ENCODE results near the gene EMC10.
"Not testable (repeated sequence)": the region's sequence is repeated elsewhere in the genome, so short reads cannot be mapped to it uniquely, and the experiment has no call there.

Gene EMC10

GRCh38 chr19:50476224-50476906, at the start of gene EMC10, which contains the start of gene GARIN5A:
TSS of gene EMC10 (plus strand) at chr19:50476507. CDS start at chr19:50476545, 38 bp downstream.
TSS of gene GARIN5A (minus strand) at chr19:50476848. CDS start at chr19:50476388, 460 bp downstream.
- peak; percentile 99 for DNase-seq (ENCODE audit: low read depth, low spot score)

DNA sequence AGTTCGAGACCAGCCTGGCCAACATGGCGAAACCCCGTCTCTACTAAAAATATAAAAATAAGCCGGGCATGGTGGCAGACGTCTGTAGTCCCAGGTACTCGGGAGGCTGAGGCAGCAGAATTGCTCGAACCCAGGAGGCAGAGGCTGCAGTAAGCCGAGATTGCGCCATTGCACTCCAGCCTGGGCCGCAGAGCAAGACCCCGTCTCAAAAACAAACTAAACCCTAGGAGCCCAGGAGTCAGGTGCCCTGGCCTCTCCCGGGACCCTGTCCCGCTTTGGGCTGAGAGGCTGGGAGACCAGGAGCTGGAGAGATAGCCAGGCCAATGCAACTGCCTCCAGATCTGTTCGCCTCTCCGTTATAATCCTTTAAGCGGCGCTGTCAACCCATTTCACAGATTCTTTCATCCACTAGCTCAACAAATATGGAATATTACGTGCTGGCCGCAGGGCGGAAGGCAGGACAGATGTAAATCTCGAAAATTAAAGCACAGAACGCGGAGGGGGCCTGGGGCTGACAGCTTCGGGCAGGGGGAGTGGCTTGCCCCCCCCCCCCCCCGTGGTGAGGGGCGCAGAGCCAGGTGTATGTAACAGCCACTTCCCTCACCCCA, 48.9 kb upstream of the EMC10 start:
- DNase-seq (ENCODE audit: low read depth, low spot score): no peak

DNA sequence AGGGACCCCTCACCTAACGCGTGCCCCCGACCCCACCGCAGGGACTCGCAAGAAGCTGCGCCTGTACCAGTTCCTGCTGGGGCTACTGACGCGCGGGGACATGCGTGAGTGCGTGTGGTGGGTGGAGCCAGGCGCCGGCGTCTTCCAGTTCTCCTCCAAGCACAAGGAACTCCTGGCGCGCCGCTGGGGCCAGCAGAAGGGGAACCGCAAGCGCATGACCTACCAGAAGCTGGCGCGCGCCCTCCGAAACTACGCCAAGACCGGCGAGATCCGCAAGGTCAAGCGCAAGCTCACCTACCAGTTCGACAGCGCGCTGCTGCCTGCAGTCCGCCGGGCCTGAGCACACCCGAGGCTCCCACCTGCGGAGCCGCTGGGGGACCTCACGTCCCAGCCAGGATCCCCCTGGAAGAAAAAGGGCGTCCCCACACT, 48.3 kb upstream of the EMC10 start:
- DNase-seq (ENCODE audit: low read depth, low spot score): peak; percentile 86

DNA sequence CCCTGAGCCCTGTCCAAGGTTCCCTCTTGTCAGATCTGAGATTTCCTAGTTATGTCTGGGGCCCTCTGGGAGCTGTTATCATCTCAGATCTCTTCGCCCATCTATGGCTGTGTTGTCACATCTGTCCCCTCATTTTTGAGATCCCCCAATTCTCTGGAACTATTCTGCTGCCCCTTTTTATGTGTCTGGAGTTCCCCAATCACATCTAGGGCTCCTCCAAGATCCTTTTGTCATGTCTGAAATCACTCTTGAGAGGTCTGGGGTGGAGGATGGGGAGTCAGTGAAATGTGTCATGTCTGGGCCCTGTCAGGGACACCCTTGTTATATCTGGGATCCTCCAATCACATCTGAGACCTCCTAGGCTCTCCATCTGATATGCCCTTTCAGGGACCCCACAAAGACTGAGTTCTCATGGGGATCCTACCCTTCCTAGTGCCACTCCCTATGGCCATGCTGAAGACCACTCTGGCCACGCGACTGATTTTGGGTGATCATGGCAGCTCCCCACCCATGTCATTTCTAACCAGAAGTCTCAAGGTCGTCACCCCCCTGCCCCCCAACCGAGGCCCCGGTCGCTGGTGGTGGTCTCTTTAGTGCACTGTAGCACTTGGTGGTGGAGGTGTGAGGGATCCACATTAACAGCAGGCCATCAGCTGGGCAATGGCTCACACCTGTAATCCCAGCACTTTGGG, 47.4 kb upstream of the EMC10 start:
- DNase-seq (ENCODE audit: low read depth, low spot score): no peak

GRCh38 chr19:50430888-50431342, 45.4 kb upstream of the EMC10 start:
- DNase-seq (ENCODE audit: low read depth, low spot score): no peak

GRCh38 chr19:50431343-50432220, 44.7 kb upstream of the EMC10 start:
- peak; percentile 92 for DNase-seq (ENCODE audit: low read depth, low spot score)

GRCh38 chr19:50432221-50433028, 43.9 kb upstream of the EMC10 start, which contains the start of gene MYBPC2:
TSS of gene MYBPC2 (plus strand) at chr19:50432892. CDS start at chr19:50432954, 62 bp downstream.
- DNase-seq (ENCODE audit: low read depth, low spot score): peak; percentile 49

DNA sequence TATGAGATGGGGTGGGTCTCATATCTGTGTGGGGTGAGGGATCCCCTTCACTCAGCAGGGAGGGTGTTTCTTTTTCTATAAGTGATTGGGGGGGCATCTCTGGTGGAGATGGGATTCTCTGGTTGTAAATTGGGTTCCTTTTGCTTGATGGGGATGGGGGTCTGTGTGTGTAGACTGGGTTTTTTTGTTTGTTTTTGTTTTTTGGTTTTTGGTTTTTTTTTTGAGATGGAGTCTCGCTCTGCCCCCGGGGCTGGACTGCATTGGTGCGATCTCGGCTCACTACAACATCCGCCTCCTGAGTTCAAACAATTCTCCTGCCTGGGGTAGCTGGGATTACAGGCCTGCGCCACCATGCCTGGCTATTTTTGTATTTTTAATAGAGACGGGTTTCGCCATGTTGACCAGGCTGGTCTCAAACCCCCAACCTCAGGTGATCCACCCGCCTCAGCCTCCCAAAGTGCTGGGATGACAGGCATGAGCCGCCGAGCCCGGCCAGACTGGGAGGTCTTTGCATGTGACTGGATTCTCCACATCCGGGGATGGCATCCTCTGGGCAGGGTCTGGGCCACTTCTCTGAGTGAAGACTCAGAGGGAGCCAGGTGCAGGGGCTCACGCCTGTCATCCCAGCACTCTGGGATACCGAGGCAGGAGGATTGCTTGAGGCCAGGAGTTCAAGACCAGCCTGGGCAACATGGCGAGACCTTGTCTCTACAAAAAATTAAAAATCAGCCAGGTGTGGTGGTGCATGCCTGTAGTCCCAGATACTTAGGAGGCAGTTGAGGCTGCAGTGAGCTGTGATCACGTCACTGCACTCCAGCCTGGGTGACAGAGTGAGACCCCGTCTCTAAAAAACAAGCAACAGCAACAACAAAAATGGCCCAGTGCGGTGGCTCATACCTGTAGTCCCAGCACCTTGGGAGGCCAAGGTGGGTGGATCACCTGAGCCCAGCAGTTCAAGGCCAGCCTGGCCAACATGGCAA, 42.8 kb upstream of the EMC10 start:
- DNase-seq (ENCODE audit: low read depth, low spot score): no peak

GRCh38 chr19:50434525-50434924, 41.8 kb upstream of the EMC10 start:
- DNase-seq (ENCODE audit: low read depth, low spot score): no peak

- no peak for DNase-seq (ENCODE audit: low read depth, low spot score)
Measured at GRCh38 chr19:50435221-50435620, 41.1 kb upstream of the EMC10 start.

GRCh38 chr19:50435627-50436026, 40.7 kb upstream of the EMC10 start:
- no peak for DNase-seq (ENCODE audit: low read depth, low spot score)

DNA sequence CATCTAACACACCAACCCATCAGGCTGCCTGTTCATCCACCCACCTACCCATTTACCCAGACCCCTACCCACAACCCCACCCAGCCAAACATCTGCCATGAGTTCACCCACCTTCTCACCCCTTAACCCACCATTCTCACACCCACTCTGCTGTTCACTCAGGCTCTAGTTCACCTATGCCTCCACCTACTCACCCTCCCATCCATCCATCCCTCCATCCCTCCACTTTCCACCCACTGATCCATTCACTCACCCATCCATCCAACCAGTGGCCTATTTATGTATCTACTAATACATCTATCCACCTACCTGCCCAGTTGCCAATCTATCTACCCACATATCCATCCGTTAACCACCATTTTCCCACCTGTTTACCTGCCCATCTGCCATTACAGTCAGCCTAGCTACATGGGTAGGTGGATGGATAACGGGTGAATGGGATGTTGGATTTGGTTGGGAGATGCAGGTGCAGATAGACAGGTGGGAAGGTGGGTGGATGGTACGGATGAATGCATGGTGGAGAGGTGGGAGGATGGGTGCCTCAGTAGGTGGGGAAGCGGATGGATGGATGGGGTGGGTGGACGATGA, 38.4 kb upstream of the EMC10 start:
- no peak for DNase-seq (ENCODE audit: low read depth, low spot score)

- DNase-seq (ENCODE audit: low read depth, low spot score): not testable (repeated sequence)
Measured at GRCh38 chr19:50439130-50439529, 37.2 kb upstream of the EMC10 start.

GRCh38 chr19:50444059-50444458, 32.2 kb upstream of the EMC10 start:
- no peak for DNase-seq (ENCODE audit: low read depth, low spot score)

DNA sequence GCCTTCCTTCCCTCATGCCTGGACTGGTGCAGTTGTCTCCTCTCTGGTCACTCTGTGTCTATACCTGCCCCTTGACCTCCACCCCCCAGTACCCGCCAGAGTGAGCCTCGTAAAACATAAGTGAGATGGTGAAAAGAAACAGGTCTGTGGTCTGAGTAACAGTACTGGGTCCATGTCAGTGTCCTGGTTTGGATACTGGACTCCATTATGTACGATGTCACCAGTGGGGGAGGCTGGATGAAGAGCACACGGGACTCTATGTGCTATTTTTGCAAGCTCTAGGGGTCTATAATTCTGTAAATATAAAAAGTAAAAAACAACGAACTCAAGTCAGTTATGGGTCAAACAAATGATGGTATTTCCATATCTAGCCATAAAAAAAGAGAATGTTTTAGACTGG, 29.3 kb upstream of the EMC10 start:
- DNase-seq (ENCODE audit: low read depth, low spot score): no peak

- DNase-seq (ENCODE audit: low read depth, low spot score): no peak
Measured at GRCh38 chr19:50447750-50448149, 28.6 kb upstream of the EMC10 start.

- no peak for DNase-seq (ENCODE audit: low read depth, low spot score)
Measured at GRCh38 chr19:50449236-50449899, 26.9 kb upstream of the EMC10 start.
